PFSK-1 (cell line): ENCODE measurements around the gene FAM120B.

Experiments
- FOXP2 ChIP-seq: optimal IDR thresholded peaks from 2 replicates; pipeline ENCODE3; 2011; ENCODE audit warnings: borderline replicate concordance, control low read depth, inconsistent platforms; ENCODE audit not compliant: insufficient read depth; ENCODE audit errors: extremely low read length, extremely low read depth
- POLR2AphosphoS5 ChIP-seq: IDR thresholded peaks from 2 replicates; pipeline ENCODE4 v1.6.1; 2012; ENCODE audit warnings: low read depth, mild to moderate bottlenecking, control low read depth, low read length, moderate library complexity
- REST ChIP-seq, 2 experiments: IDR thresholded peaks; 2 replicates each; pipeline versions ENCODE4 v1.6.1 to v1.8.0; 2011 to 2012; ENCODE audit warnings: low read depth in 2 of 2, low read length in 2 of 2, control low read depth in 1 of 2, inconsistent platforms in 1 of 2, mild to moderate bottlenecking in 1 of 2, moderate library complexity in 1 of 2; ENCODE audit not compliant: insufficient read depth in 1 of 2
- SIN3A ChIP-seq: IDR thresholded peaks from 2 replicates; pipeline ENCODE4 v1.6.1; 2012; ENCODE audit warnings: mild to moderate bottlenecking, low read length, moderate library complexity, borderline replicate concordance; ENCODE audit not compliant: insufficient read depth
- TAF1 ChIP-seq: IDR thresholded peaks from 2 replicates; pipeline ENCODE4 v1.6.1; 2012; ENCODE audit warnings: low read length, control low read depth, borderline replicate concordance; ENCODE audit not compliant: insufficient read depth

- TF ChIP-seq TAF1 (no peak), POLR2AphosphoS5 (no peak), FOXP2 (no peak), REST (IDR thresholded peaks at IDR 0.05; ENCODE audit: insufficient read depth in 1 of 2, low read depth in 2 of 2, low read length in 2 of 2) (no peak), SIN3A (no peak)
Measured at GRCh38 chr6:170313716-170314295, 7.2 kb downstream of the FAM120B start.
